Breast epithelium (tissue), 4 donors: ENCODE results near the gene CUL5. TPM values are rescaled to one million over a fixed set of nuclear protein-coding genes. Genes with fewer than 3 reads are reported as not detected.

Experiments
- DNase-seq, 2 donors: peaks; one replicate each; pipeline ENCODE4 v3.0.0-alpha.2; 2019; ENCODE audit warnings: low spot score in 2 of 2
- H3K27ac ChIP-seq, 2 donors: fragments of 200-600 bp; sonication (generic) in 1 of 2; one replicate each; pipeline ENCODE4 v1.5.1; 2016 to 2019; ENCODE audit warnings: mild to moderate bottlenecking in 1 of 2
- H3K27me3 ChIP-seq, 2 donors: fragments of 200-600 bp; sonication (generic) in 1 of 2; one replicate each; pipeline versions ENCODE4 v1.5.1 to v1.6.0; 2017 to 2019; ENCODE audit warnings: control low read depth in 1 of 2, mild to moderate bottlenecking in 1 of 2
- H3K36me3 ChIP-seq: fragments of 200-600 bp; one replicate; pipeline ENCODE4 v1.5.1; 2019
- H3K4me1 ChIP-seq, 2 donors: fragments of 200-600 bp; sonication (generic); one replicate each; pipeline ENCODE4 v1.5.1; 2016 to 2019; ENCODE audit warnings: control low read depth in 1 of 2
- H3K4me3 ChIP-seq, 3 donors: fragments of 200-600 bp; sonication (generic); 1 replicate in 2 of 3; 2 replicates in 1 of 3; pipeline ENCODE4 v1.5.1; 2016 to 2019; ENCODE audit warnings: mild to moderate bottlenecking in 3 of 3, moderate library complexity in 2 of 3
- H3K9me3 ChIP-seq, 2 donors: fragments of 200-600 bp; sonication (generic) in 1 of 2; one replicate each; pipeline ENCODE4 v1.5.1; 2016 to 2019; ENCODE audit warnings: control low read depth in 1 of 2
- POLR2A ChIP-seq: fragments of 450-650 bp; IDR thresholded peaks from one replicate; pipeline ENCODE4 v1.6.1; 2016; ENCODE audit warnings: antibody characterized with exemption, mild to moderate bottlenecking, moderate library complexity
- POLR2AphosphoS5 ChIP-seq, 3 donors: sonication (generic); formaldehyde crosslinking; IDR thresholded peaks; one replicate each; pipeline ENCODE4 v1.6.1; 2017; ENCODE audit warnings: antibody characterized with exemption in 3 of 3
- intact Hi-C: fragments of 100-400 bp; cut with DNase I; formaldehyde crosslinking; loops from one replicate; pipeline ENCODE4 v1.15.1; 2023; ENCODE audit warnings: low total_unique reads
- total RNA-seq, 3 donors: library from RNA; depleted of rRNA; stranded (reverse); fragments of >200 nt; gene quantifications; one replicate each; pipeline ENCODE4 v1.1.0, GENCODE V29; 2016
- TF ChIP-seq, protein P1 (sequence below), 3 donors: fragments of 450-650 bp; IDR thresholded peaks; one replicate each; pipeline ENCODE4 v1.5.1; 2016 to 2017; ENCODE audit warnings: antibody characterized with exemption in 3 of 3, mild to moderate bottlenecking in 3 of 3, moderate library complexity in 3 of 3

The CUL5 gene
- total RNA-seq, 3 donors from 2014 or later, result 25.9 to 34.4 (median 32.8) TPM

- no peaks in the 10 kb centered on the region for H3K4me1 ChIP-seq
- H3K36me3 ChIP-seq, result peaks cover 6% of the 10 kb centered on the region
- TF ChIP-seq POLR2AphosphoS5 (IDR thresholded peaks at IDR 0.05) (no peak), POLR2A (no peak)
- TF ChIP-seq, protein P1, sequence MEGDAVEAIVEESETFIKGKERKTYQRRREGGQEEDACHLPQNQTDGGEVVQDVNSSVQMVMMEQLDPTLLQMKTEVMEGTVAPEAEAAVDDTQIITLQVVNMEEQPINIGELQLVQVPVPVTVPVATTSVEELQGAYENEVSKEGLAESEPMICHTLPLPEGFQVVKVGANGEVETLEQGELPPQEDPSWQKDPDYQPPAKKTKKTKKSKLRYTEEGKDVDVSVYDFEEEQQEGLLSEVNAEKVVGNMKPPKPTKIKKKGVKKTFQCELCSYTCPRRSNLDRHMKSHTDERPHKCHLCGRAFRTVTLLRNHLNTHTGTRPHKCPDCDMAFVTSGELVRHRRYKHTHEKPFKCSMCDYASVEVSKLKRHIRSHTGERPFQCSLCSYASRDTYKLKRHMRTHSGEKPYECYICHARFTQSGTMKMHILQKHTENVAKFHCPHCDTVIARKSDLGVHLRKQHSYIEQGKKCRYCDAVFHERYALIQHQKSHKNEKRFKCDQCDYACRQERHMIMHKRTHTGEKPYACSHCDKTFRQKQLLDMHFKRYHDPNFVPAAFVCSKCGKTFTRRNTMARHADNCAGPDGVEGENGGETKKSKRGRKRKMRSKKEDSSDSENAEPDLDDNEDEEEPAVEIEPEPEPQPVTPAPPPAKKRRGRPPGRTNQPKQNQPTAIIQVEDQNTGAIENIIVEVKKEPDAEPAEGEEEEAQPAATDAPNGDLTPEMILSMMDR (IDR thresholded peaks at IDR 0.05), result no peak
- no peak for DNase-seq
- intact Hi-C loops, result no loop called here
- H3K27ac ChIP-seq, result no peak overlapping the region
- no peaks in the 10 kb centered on the region for H3K9me3 ChIP-seq
- H3K27me3 ChIP-seq, result no peaks in the 10 kb centered on the region
- H3K4me3 ChIP-seq, result no peak overlapping the region
Observed at GRCh38 chr11:108142304-108142703, 133.6 kb downstream of the CUL5 start.

- peaks cover 11% of the 10 kb centered on the region for H3K36me3 ChIP-seq
- no peak overlapping the region for H3K4me3 ChIP-seq
- H3K27ac ChIP-seq, result no peak overlapping the region
- H3K4me1 ChIP-seq, result no peaks in the 10 kb centered on the region
- H3K9me3 ChIP-seq, result no peaks in the 10 kb centered on the region
- H3K27me3 ChIP-seq, result no peaks in the 10 kb centered on the region
- intact Hi-C loops, result no loop called here
- DNase-seq, result no peak
- no peak for TF ChIP-seq POLR2A
- no peak for TF ChIP-seq POLR2AphosphoS5 (IDR thresholded peaks at IDR 0.05)
- TF ChIP-seq, protein P1 (IDR thresholded peaks at IDR 0.05), result no peak
Observed at GRCh38 chr11:108144615-108145014, 135.9 kb downstream of the CUL5 start.

- Histone ChIP-seq H3K4me3 (no peak overlapping the region), H3K9me3 (no peaks in the 10 kb centered on the region), H3K27me3 (no peaks in the 10 kb centered on the region), H3K27ac (no peak overlapping the region), H3K4me1 (no peaks in the 10 kb centered on the region), H3K36me3 (peaks cover 11% of the 10 kb centered on the region)
- no peak for DNase-seq
- TF ChIP-seq, protein P1 (IDR thresholded peaks at IDR 0.05), result no peak
- no peak for TF ChIP-seq POLR2AphosphoS5 (IDR thresholded peaks at IDR 0.05)
- TF ChIP-seq POLR2A, result no peak
- intact Hi-C loops, result no loop called here
Observed at GRCh38 chr11:108147150-108147549, 138.5 kb downstream of the CUL5 start.

DNA sequence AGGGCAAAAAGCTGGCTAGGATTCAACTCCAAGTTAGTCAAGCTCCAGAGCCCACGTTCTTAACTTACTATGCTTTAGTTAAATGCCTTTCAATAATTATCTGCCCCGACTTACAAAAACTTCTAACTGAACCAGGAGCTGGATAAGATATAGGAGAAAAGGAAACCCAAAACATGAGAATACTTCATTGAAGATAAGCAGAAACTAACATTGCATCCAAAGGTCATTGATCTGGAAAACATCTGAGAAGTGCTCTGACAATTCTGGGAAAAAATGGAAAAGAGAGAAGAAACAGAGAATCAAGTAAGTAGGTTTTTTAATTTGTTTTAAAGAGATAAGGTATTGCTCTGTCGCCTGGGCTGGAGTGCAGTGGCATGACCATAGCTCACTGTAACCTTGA is 139.9 kb downstream of the CUL5 start:
- H3K27ac ChIP-seq, result no peak overlapping the region
- peaks cover 11% of the 10 kb centered on the region for H3K36me3 ChIP-seq
- no peak overlapping the region for H3K4me3 ChIP-seq
- TF ChIP-seq POLR2A (no peak), POLR2AphosphoS5 (IDR thresholded peaks at IDR 0.05) (no peak)
- TF ChIP-seq, protein P1 (IDR thresholded peaks at IDR 0.05), result no peak
- H3K27me3 ChIP-seq, result no peaks in the 10 kb centered on the region
- no peaks in the 10 kb centered on the region for H3K4me1 ChIP-seq
- no peaks in the 10 kb centered on the region for H3K9me3 ChIP-seq
- DNase-seq, result no peak
- intact Hi-C loops, result no loop called here

DNA sequence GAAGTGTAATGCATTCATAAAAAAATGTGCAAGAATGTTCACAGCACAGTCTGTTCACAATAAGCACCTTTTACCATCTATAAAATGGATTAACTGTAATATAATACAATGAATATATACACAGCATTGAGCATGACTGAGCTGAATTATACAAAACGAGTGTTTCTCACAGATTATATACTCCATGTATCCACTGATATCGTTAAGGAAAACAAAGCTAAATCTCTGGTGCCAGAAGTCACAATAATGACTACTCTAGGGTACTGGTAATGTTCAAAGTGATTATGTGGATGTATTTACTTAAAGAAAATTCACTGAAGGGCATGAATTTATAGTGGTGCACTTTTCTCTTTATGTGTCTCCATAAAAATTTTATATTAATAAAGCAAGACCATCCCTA is 145.9 kb downstream of the CUL5 start:
- Histone ChIP-seq H3K36me3 (no peaks in the 10 kb centered on the region), H3K4me1 (no peaks in the 10 kb centered on the region), H3K27me3 (no peaks in the 10 kb centered on the region), H3K4me3 (no peak overlapping the region), H3K27ac (no peak overlapping the region), H3K9me3 (no peaks in the 10 kb centered on the region)
- DNase-seq, result no peak
- TF ChIP-seq, protein P1 (IDR thresholded peaks at IDR 0.05), result no peak
- no peak for TF ChIP-seq POLR2AphosphoS5 (IDR thresholded peaks at IDR 0.05)
- TF ChIP-seq POLR2A, result no peak
- intact Hi-C loops, result no loop called here

Other genes with a start within 250 kb of the CUL5 start
- 1 to 10 TPM; 5.7 to 6.9 (median 5.8) TPM for gene SLC35F2, start 150.1 kb upstream of the CUL5 start, total RNA-seq
- gene RAB39A, start 80.5 kb upstream of the CUL5 start, total RNA-seq, result 1 to 10 TPM in 2 of 3 donors, under 1 TPM in 1; 0.98 to 2.2 (median 1.0) TPM
- 100 to 1,000 TPM in 1 of 3 donors, 10 to 100 TPM in 2; 71.4 to 197 (median 77.7) TPM for gene ACAT1, start 112.7 kb downstream of the CUL5 start, total RNA-seq
- 10 to 100 TPM; 13.6 to 26.8 (median 21.6) TPM for gene NPAT, start 213.7 kb downstream of the CUL5 start, total RNA-seq
- gene ATM, start 214.2 kb downstream of the CUL5 start, total RNA-seq, result 100 to 1,000 TPM in 1 of 3 donors, 10 to 100 TPM in 2; 84.7 to 117 (median 91.4) TPM